NCI-H2081 treated with DMSO at 0.1 percent for 48 hours (cell line): Measurements from ENCODE around the gene ABCA2.
"Not testable (repeated sequence)": the region's sequence is repeated elsewhere in the genome, so short reads cannot be mapped to it uniquely, and the experiment has no call there.

Source experiments
- DNase-seq: peaks from one replicate; lab custom pipeline; 2025; lab: John Stamatoyannopoulos, UW

Gene ABCA2

DNA sequence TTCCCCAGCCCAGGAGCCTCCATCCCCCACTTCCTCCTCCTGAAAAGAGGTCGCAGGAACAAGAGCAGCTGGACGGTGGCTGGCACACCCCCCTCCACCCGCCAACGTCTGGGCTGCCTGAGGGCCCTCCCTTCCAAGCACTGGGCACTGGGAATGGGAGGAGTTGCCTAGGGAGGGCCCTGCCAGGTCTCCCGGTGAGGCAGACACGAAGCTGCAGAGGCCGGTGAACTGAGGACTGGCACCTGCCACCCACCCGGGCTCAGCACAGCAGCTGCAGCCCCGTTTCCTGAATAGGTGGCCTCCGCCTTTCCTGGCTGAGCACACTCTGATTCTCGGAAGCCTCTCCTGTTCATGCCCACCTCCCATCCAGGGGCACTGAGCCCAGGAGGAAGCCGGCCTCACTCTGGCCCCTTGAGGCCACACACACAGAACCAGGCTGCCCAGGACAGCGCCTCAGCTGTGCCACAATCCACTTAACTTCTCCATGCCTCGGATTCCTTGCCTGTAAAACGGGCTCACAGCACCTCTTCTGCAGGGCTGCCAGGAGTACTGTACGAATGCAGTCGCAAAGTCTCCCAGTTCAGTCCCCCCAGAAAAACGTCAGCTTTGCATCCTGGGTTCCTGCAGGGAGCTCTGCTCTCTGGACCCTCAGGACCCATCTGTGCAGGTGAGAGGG, 16.6 kb upstream of the ABCA2 start:
- DNase-seq: peak; percentile 37

DNA sequence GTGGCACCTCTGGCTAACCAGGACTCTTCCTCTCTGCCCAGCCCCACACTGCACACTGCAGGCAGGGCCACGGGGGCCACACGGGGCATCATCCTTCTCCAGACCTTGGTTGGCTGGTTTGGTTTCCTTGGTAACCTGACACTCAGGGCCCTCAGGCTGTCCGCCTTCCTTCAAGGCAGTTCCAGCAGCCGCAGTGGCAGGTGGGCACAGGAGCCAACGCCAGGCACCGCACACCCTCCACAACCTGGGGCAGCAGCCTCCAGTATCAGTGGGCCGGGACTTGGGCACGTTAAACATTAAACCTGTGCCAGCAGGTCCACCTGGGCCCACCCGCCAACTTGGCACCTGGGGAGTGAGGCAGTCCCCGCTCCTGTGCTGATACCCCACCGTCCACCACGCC, 16.0 kb upstream of the ABCA2 start:
- no peak for DNase-seq

DNA sequence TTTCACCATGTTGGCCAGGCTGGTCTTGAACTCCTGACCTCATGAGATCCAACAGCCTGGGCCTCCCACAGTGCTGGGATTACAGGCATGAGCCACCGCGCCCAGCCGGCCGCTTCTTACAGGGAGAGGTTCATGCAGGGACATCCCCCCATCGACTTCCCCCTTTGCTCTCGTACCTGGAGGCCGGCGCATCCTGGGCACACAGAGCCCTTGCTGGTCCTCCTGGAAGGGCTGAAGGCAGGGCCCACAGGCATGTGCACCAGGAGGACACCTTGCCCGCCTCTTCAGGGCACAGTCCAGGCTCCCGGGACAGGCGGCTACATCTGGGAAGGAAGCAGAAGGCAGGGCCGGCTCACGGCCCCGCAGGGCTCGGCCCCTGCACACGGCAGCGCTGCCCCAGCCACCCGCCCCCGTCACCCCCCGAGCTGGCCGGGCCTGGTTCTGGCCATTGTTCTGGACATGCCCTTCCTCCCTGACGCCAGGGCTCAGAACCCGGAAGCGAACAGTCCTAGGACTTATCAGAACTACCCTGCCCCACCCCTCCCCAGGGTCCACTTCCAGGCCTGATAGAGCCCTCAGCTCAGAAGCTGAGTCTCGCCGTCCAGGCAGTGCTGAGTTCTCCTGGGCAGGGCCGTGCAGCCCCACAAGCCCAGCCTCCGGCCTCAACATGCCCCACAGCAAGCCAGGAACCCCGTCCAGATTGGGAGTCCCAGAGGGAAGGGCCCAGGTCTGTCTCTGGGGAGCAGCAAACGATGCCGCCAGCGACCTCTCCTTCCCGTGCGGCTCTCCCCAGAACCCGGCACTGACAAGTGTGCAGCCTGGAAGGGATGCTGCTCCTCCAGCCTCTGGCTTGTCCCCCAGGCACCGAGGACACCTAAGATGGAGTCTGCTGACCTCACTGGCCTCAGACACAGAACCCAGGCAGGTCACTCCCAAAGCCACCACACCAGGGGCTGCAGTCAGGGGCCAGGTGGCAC, 15.0 kb upstream of the ABCA2 start:
- DNase-seq: no peak

DNA sequence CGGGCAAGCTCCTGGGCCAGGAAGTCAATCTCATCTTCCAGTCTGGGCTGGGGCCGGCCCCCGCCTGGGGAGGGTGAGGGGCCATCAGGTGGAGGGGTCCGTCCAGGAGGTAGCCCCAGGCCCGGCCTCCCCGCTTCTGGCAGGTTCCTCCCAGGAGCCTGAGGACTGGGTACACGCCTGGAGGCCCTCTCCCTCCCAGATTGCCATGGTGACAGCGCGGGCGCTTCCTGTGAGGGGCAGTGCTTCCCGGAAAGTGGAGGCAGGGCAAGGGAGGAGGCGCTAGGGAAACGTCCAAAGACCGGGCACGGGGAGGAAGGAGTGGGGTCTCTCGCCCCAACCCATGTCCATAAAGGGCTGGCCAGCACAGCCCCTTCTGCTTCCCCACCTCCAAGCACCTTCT, 13.1 kb upstream of the ABCA2 start:
- no peak for DNase-seq

DNA sequence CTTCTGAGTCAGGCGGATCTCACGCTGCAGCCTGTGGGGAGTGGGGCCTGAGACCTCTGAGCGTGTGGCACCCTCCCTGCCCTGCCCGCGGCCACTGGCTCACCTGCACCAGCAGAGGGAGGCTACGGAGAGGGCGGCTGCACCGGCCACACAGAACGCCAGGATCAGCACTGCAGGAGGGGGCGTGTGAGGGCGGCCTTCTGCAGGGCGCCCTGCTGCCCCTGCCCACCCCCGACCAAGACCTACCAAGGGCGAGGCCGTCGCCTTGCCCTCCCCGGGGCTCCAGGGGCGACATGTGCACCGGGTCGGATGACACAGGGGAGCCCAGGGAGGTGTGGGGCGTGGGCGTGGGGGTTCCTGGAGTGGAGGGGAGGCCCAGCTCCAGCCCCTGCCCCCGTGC, 12.5 kb upstream of the ABCA2 start:
- no peak for DNase-seq

DNA sequence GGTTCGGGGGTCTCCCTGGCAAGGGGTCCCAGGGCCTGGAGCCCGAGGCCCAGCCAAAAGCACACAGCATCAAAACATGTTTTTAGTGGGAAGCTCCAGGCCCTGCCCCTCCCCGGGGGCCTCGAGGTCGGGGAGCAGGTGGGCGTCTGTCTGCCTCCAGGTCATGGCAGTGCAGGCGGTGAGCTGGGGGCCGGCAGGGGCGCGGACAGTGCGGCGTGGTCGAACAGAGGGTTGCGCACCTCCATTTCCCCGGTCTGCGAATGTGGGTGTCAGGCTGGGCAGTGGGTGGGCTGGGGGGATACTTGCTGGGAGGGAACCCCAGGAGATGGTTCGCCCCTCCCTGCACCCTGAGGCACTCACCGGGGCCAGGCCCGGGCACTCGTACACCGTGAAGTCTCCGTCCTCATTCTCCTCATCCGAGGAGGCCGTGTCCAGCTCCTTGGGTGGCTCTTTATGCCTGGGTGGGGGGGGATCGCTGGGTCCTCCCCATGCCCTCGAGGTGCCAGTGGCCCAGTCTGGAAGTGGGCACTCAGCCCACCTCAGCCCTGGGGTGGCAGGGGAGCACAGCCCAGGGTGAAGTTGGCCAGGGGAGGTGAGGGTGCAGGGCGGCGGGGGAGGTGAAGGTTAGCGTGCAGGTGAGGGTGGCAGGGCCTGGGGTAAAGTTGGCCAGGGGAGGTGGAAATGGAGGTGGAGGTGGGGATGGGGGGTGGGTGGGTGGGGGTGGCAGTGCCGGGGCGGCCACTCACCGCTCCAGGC, 11.8 kb upstream of the ABCA2 start:
- DNase-seq: no peak

DNA sequence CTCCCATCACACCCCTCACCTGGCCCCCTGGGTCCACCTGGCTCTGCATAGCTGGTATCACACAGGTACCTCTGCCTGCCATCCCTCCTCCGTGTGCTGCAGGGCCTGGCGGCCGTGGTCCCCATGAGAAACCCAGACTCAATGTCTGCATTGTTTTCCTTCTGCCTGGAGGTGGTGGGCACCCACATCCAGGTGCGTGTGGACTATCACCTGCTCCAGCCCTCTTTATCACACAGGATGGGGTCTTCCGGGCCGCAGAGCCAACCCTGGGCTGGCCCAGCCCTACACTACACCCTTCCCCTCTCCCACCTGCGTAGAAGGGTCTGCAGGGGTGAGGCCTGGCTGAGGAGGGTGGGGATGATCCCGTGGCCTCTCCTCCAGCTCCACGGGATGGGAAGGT, 10.9 kb upstream of the ABCA2 start:
- no peak for DNase-seq

DNA sequence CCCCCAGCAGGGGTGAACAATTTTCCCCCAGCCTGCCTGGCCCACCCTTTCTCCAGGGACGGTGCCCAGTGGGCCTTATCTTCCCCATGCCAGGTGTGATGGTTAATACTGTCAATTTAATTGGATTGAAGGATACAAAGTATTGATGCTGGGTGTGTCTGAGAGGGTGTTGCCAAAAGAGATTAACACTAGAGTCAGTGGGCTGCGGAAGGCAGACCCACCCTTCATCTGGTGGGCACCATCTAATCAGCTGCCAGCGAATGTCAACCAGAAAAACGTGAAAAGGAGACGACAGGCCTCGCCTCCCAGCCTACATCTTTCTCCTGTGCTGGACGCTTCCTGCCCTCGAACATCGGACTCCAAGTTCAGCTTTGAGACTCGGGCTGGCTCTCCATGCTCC, 9.4 kb upstream of the ABCA2 start:
- DNase-seq: no peak

DNA sequence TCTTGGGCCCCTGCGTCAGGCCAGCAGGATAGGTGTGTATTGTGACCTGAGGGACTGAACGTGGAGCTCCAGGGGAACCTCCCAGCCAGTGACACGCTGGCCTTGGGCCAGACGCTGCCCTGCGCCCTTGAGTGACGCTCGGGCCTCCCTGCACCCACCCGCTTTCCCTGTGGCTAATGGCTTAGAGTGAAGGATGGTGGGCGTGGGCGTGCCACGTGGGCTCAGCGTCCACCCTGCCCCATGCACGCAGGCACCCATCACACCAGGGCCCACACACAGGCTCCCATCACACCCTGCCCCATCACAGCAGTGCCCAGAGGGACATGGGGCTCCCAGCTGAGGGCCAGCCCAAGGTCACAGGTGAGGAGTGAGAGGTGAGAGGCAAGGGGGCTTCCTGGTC, 9.0 kb upstream of the ABCA2 start:
- no peak for DNase-seq

DNA sequence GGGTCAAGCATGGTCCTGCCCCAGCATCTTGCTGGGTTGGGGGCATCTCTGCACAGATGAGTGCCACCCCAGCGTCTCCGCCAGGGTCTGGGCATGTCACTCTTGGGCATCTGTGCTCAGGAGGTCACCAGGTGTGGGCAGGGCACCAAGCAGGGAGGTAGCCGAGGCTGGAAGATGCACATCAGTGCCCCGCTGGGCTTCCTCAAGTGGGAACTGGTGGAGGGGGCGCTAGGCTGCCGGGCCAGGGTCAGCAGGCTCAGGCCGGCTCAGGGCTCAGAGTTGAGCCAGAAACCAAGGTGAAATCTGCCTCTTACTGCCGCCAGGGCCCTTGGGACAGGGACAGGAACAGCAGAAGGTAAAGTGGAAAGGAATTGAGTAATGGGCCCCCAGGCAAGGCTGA, 7.9 kb upstream of the ABCA2 start:
- DNase-seq: no peak

DNA sequence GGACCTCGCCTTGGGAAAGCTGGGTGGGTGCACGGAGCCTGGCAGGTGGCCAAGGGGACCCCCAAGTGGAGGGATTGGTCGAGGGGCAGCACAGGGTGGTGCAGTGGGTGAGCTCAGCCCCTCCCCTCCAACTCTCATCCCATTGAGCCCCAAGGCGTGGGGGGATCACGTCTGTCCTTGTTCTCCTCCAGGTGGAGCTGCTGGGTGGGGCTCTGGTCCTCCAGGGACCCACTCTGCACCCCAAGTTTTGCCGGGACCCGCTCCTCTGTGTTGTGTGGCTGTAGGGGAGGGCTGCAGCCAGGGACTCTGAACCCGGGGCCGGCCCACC, 7.4 kb upstream of the ABCA2 start:
- no peak for DNase-seq

DNA sequence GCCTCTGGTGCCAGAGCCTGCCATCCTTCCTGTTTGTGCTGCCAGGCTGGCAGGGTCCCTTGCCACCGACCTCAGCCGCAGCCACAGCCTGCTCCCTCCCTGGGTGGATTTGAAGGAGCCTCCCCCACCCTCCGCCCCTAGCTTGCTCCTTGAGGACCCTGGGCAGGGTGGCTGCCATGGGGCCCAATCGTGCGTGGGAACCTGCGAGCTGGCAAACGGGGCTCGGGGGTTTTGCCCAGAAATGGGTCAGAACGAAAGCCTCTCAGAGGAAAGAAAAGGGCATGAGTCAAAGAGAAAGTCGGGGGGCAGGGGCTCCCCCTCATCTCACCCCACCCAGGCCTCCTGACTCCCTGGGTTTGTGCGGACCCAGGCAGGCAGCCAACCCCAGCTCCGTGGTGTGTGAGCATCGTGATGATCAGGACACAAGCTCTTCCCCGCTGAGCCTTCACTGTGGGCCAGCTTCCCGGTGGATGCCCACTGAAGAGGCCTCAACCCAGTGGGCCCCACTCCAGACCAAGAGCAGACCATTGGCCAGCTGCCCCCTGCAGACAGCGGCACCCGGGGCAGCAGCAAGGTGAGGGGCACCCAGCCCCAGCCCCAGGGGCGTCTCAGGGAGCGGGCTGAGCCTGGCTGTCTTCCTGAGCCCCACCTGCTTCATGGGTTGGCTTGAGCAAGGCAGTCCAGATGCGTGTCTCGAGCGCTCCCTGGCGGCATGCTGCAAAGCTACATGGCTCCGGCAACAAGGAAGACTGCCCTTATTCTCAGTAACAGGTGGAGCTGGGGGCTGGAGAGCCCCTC, 6.9 kb upstream of the ABCA2 start:
- DNase-seq: peak; percentile 31

DNA sequence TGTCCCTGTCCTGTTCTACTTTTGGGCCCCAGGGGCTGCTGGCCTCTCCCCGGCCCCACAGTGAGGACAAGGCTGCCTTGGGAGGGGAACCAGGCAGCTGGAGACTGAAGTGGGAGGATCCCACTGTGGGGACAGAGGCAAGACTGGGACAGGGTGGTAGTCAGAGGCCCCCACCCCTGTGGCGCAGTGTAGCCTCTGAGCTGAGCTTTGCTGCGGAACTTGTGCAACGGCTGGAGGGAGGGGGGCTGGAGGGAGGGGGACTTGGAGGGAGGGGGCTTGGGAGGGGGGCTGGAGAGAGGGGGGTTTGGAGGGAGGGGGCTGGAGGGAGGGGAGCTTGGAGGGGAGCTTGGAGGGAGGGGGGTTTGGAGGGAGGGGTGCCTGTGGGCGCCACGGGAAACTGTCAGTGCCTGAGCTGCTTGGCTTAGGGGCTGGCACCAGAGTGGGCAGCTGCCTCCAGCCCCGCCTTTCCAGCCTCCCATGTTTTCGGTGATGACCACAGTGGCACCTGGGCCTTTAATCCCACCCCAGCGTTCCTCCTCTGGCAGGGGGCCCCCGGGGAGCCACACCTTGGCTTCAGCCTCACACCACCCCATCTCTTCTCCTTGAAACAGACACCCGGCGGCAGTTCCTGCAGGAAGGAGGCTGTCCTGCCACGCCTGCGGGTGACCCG, 6.1 kb upstream of the ABCA2 start:
- no peak for DNase-seq

DNA sequence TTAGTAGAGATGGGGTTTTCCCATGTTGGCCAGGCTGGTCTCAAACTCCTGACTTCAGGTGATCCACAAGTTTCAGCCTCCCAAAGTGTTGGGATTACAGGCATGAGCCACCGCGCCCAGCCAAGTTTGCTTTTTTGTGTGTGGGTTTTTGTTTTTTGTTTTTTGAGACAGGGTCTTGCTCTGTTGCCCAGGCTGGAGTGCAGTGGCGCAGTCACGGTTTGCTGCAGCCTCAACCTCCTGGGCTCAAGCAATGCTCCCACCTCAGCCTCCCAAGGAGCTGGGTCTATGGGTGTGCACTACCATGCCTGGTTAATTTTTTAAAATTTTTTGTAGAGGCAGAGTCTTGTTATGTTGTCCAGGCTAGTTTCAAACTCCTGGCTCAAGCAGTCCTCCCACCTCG, 5.4 kb upstream of the ABCA2 start:
- not testable (repeated sequence) for DNase-seq

DNA sequence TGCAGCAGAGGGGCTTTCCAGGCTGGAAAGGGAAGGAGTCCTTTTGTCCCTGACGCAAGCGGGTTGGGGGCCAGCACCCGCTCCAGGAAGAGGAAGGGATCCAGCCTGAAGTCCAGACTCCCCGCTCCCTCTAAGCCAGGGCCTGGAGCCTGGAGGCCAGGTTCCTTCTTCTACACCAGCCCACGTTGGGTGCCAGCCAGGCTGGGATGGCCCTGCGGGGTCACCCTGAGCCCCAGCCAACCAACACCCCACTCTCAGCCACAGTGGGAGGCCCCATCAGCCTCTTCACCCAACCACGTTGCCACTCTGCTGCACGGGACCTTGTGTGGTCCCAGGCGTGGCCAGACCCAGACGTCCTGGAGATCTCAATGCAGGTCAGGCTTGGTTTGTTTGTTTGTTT, 4.8 kb upstream of the ABCA2 start:
- DNase-seq: no peak

DNA sequence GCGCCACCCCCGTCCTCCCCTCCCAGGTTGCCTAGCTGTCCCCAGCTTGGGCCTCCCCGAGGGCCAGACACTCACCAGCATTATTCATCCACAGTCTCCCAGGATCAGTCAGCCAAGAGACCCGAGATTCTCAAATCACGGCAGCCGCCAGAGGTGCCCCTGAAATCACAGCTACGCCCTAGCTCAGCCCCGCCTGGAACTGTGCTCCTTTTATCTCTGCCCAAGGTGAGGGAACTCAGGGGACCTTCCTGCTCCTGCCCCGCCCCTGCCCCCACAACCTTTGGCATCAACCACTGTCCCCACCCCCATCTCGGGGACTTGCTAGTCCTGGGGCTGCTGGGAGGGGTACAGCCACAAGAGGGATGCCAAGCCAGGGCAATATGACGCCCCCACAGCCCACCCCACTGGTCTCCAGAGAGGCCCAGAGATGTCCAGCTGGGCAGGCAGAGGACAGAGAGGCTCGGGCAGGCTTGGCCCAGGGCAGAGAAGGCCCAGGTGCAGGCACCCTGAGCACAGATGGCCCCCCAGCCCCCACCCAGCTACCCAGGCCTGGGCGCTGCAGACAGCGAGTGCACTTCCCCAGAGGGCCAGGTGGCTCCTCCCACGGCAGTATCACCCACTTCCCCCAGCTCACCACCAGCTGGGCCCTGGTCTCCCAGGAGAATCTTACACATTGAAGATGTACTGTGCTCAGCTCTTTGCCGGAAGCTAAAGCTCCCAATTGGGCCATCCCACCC, 4.0 kb upstream of the ABCA2 start, which contains the start of gene FUT7:
Gene FUT7, minus strand, starts transcription at position 185 of the 737 bp plus-strand sequence. Its CDS starts 97 bp downstream, at position 88.
- no peak for DNase-seq

DNA sequence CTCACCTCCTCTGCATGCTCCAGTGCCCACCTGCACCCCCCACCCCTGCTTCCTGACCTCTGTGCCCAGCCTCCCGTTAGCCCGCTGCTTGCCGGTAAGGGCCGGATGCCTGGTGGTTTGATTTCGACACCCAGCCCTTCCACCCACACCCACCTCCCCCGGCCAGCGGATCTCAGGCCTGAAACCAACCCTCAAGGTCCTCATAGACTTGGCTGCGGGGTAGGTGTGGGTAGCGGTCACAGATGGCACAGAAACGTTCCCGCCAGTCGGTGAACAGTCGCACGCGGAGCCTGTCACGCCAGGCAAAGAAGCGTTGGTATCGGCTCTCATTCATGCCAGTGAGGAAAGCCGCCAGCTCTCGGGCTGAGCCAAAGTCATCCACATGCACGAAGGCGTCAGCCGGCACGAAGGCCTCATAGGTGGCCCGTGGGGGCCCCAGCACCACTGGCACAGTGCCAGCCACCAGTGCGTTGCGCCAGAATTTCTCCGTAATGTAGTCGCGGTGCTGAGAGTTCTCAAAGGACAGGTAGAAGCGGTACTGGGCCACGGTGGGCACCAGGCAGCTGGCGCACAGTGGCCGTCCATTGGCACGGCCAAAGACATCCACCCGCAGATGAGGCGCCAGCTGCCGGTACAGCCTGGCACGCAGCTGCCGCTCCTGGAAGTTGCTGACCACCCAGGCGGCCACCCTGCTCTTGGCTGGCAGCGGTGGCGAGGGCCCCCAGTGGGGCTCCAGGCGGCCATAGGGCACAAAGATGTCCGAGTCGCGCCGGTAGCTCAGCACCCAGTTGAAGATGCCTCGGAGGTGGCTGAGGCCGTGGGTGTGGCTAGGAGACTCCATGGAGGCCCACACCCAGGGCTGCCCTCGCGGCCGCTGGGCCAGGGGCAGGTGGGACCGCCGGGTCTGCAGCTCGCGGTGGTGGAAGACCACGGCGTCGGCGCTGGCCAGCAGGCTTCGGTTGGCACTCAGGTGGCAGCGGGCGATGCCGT, 2.8 kb upstream of the ABCA2 start:
- no peak for DNase-seq

DNA sequence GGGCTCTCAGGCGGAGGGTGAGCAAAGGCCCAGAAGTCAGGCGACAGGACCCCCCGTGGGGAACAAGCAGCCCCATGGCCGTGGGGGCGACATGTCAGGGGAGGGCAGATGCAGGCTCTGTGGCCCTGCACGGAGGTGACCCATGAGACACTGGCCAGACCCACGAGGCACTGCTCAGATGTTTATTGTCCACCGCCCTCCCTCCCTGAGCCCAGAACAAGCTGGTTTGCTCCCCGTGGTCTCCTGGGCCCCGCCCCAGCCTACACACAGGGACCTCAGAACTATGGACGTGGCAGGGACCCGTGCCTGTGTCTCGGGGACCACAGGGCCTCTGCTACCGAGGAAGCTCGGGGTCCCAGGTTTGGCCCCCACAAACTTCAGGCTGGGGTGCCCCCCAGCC, 2.0 kb upstream of the ABCA2 start:
- no peak for DNase-seq
